ENCODE data around the gene HES7. TPM values are rescaled to one million over a fixed set of nuclear protein-coding genes. Genes with fewer than 3 reads are reported as not detected.

HES7 gene
- total and polyA plus RNA-seq, 9 of the 15 experiments (the other 6 are each of a cell fraction or from before 2014, with no cell fraction given): 0.03 to 1.7 (median 0.14) TPM; not detected in 1

DNA sequence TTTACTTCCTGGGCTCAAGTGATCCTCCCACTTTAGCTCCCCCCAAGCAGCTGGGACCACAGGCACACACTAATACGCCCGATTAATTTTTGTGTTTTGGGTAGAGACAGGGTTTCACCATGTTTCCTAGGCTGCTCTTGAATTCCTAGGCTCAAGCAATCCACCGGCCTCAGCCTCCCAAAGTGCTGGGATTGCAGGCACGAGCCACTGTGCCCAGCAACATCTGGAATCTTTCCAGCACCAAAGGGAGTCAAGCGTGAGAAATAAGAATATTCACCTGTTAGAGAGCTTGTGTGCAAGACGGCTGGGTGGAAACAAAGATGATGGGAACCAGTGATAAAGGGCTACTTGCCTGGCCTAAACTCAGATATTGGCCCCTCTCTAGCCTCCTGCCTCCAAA is 22.2 kb downstream of the HES7 start:
- POLR2A ChIA-PET: no interaction called here
- H3K27me3 ChIP-seq (ENCODE audit: control insufficient read depth in 2 of 2, insufficient read depth in 2 of 2, low read length in 2 of 2): no peaks in the 10 kb centered on the region
- no peak for TF ChIP-seq PTTG1 (tag; IDR thresholded peaks at IDR 0.05; ENCODE audit: low read depth)
- TF ChIP-seq MEF2D (tag; conservative IDR thresholded peaks at IDR 0.05; ENCODE audit: low read depth): no peak
- no peak for TF ChIP-seq CBFB (CRISPR knock-in tag; IDR thresholded peaks at IDR 0.05)
- TF ChIP-seq HSF4 (CRISPR knock-in tag; IDR thresholded peaks at IDR 0.05; ENCODE audit: borderline replicate concordance): no peak
- no peak for TF ChIP-seq REST (IDR thresholded peaks at IDR 0.05; ENCODE audit: borderline replicate concordance)
- TF ChIP-seq REST (CRISPR knock-in tag; IDR thresholded peaks at IDR 0.05; ENCODE audit: low read depth): no peak
- no peak for TF ChIP-seq ESRRA (IDR thresholded peaks at IDR 0.05; ENCODE audit: borderline replicate concordance, low read depth)
- no peak for TF ChIP-seq SAFB2 (IDR thresholded peaks at IDR 0.05; ENCODE audit: borderline replicate concordance, low read depth, low read length, severe bottlenecking)

More for the DNA sequence above, 22.2 kb downstream of the HES7 start:
- Histone ChIP-seq H3K4me3 (no peak overlapping the region), H3K4me2 (ENCODE audit: insufficient read depth, low read length) (no peak overlapping the region), H3K9ac (ENCODE audit: insufficient read depth in 1 of 2, low read depth in 2 of 2, low read length in 2 of 2) (no peak overlapping the region), H3K27ac (ENCODE audit: extremely low read depth, low read depth, low read length) (no peak overlapping the region), H2AFZ (ENCODE audit: low read depth, low read length) (no peak overlapping the region), H3K9me3 (replicated peaks; ENCODE audit: control insufficient read depth, insufficient read depth, low read depth, low read length) (no peaks in the 10 kb centered on the region), H3K36me3 (ENCODE audit: control insufficient read depth, insufficient read depth, low read length) (no peaks in the 10 kb centered on the region), H3K4me1 (replicated peaks in 1 of 2; ENCODE audit: control insufficient read depth in 2 of 2, insufficient read depth in 2 of 2, low read length in 2 of 2) (peaks cover 0 to 10% of the 10 kb centered on the region in 2 experiments; a peak in 3 of 5 replicates), H3K9me1 (ENCODE audit: control insufficient read depth, insufficient read depth, low read length) (no peaks in the 10 kb centered on the region), H4K20me1 (replicated peaks; ENCODE audit: control insufficient read depth, insufficient read depth, low read length) (no peaks in the 10 kb centered on the region), H3K79me2 (ENCODE audit: control insufficient read depth, insufficient read depth, low read length) (no peaks in the 10 kb centered on the region)
- intact Hi-C loops (cut with micrococcal nuclease): no loop called here
- DNase-seq (ENCODE audit: extremely low read depth in 1 of 4, low spot score in 3 of 4): no peak
- no TSS peak for BruUV-seq (replicated peaks)
- no peak for FAIRE-seq
- 17% methylated on average over 1 of the region's 6 CpGs for WGBS (ENCODE audit: insufficient coverage, low coverage, missing lambda C conversion rate)
- CTCF ChIA-PET (ENCODE audit: low intra/inter-chr PET ratio): no interaction called here
- in situ Hi-C loops (cut with MboI): no loop called here
- no peak for ATAC-seq

All from K562 (cell line).